Activated T-helper 2 cell treated with anti-CD3 and anti-CD28 coated beads, Interferon-gamma antibody, Interleukin-2, Interleukin-4, amounts not matched to agents 10 μg/mL and 5 μg/mL and 100 μg/mL, durations not matched to agents 14 hours and 24 hours and 36 hours (primary cell): Measurements from ENCODE around the gene BCAN. TPM values are rescaled to one million over a fixed set of nuclear protein-coding genes. Genes with fewer than 3 reads are reported as not detected.

Experiments
- DNase-seq: peaks from one replicate; pipeline ENCODE4 v3.0.0; 2021; ENCODE audit warnings: low spot score
- H3K27ac Mint-ChIP-seq: one replicate; pipeline ENCODE4 v1.8.0; 2021; ENCODE audit warnings: mixed read lengths
- H3K27me3 Mint-ChIP-seq: one replicate; pipeline ENCODE4 v1.8.0; 2021; ENCODE audit warnings: low read depth, mixed read lengths
- H3K36me3 Mint-ChIP-seq: one replicate; pipeline ENCODE4 v1.8.0; 2021; ENCODE audit warnings: low read depth, mixed read lengths
- H3K4me1 Mint-ChIP-seq: one replicate; pipeline ENCODE4 v1.8.0; 2021; ENCODE audit warnings: low read depth, mixed read lengths
- H3K4me3 Mint-ChIP-seq: one replicate; pipeline ENCODE4 v1.8.0; 2021; ENCODE audit warnings: low read depth, mild to moderate bottlenecking, moderate library complexity, mixed read lengths
- H3K9me3 Mint-ChIP-seq: one replicate; pipeline ENCODE4 v1.8.0; 2021; ENCODE audit warnings: mixed read lengths
- intact Hi-C: fragments of 100-400 bp; cut with micrococcal nuclease; formaldehyde crosslinking; loops from one replicate; pipeline ENCODE4 v1.15.1; 2023
- total RNA-seq: library from RNA; stranded (reverse); gene quantifications from 2 replicates; pipeline ENCODE4 v1.2.3, GENCODE V29; 2022

The BCAN gene
- total RNA-seq, 1 donor from 2014 or later = not detected

DNA sequence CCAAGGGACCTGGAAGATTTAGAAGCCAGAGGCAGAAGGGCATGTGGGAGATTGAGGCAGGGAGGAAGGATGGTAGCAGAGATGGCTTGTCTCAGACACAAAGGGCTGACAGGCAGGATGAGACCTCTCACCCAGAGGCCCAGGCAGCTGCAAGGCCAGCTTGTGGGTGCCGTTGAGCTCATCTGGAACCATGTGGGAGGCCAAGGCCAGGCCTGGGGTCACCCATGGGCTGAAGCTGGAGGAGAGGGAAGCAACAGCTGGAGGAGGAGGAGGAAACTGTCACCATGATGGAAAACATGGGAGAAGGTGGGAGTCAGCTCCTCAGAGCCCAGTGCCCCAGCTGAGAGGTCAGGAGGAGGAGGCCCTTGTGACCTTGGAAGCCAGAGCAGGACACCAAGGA is 57.1 kb downstream of the BCAN start:
- Mint-ChIP-seq H3K27ac (no peak overlapping the region), H3K4me3 (no peak overlapping the region), H3K27me3 (peaks cover 33% of the 10 kb centered on the region), H3K4me1 (no peaks in the 10 kb centered on the region), H3K9me3 (no peaks in the 10 kb centered on the region), H3K36me3 (no peaks in the 10 kb centered on the region)
- intact Hi-C loops = no loop called here
- DNase-seq = no peak

DNA sequence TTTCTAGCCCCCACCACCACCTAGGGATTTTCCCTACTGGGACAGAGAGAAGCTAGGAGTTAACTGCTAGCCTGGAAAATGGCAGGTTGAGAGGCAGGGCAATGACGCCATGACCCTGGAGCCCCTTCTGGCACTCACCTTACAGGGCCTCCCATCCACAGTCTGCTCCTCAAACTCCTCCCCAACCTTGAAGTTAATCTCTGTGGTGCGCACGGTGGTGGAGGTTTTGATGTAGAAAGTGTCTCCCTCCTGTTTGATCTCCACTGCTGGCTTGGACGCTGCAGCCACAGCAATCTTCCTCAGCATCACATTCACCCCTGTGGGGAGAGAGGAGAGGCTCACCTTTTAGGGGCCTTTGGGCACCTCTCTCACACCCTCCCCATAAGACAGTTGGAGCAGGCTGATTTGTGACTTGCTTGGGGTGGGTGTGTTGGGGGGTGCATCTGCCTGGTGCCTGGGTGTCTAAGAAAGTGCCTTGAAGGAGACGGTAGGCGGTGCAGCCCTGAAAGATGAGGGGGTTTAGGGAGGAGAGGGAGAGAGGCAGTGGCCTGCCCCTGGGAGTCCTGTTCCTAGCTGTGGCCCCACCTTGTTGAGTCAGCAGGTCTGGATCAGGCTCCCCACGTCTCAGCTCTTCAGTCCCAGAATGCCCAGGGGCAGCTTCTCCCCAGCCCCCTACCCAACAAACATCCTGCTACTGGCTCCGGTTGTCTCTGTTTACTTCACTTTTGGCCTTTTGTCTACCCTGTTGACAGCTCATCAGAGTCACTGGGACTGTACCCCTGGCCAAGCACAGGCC is 59.0 kb downstream of the BCAN start:
- intact Hi-C loops = no loop called here
- Mint-ChIP-seq H3K9me3 (no peaks in the 10 kb centered on the region), H3K27ac (no peak overlapping the region), H3K4me3 (no peak overlapping the region), H3K27me3 (peaks cover 44% of the 10 kb centered on the region), H3K36me3 (no peaks in the 10 kb centered on the region), H3K4me1 (peaks cover 10% of the 10 kb centered on the region)
- no peak for DNase-seq

DNA sequence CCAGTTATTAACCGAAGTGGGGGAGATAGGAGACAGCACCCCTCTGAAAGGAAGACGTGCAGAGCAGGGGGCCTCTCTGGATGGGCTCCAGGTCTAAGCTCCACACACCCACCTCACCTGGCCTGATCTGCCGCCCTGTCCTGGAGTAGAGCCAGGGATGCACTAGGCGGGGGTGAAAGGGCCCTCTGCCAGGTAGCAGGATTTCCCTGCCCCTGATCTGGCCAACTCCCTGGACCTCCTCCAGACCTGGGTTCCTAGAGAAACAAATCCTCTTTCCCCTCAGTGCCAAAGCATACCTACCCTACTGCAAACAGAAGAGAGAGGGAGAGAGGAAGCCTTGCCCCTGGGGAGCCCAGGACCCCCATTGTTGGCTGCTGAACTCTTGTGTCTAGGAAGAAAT is 61.4 kb downstream of the BCAN start:
- intact Hi-C loops = no loop called here
- no peaks in the 10 kb centered on the region for H3K9me3 Mint-ChIP-seq
- peaks cover 13% of the 10 kb centered on the region for H3K4me1 Mint-ChIP-seq
- no peak overlapping the region for H3K27ac Mint-ChIP-seq
- DNase-seq = no peak
- no peak overlapping the region for H3K4me3 Mint-ChIP-seq
- H3K27me3 Mint-ChIP-seq = peaks cover 54% of the 10 kb centered on the region
- no peaks in the 10 kb centered on the region for H3K36me3 Mint-ChIP-seq

DNA sequence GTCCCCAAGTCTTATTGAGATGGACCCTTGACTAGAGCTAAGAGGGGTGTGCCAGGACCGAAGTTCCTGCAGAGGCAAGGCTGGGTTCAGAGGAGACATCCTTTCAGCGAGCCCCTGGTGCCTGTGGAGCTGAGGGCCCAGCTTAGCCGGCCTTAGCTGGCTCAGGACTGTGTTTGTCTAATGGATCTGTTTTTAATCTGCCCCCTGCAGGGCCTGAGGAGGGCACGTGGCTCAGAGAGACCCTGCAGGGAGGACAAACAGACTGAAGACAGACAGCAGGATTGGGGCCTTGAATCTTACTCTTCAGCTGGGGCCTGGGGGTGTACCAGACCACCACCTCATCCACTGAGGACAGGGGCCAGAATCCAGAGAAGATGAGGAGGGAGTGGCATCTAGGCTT is 61.8 kb downstream of the BCAN start:
- peaks cover 57% of the 10 kb centered on the region for H3K27me3 Mint-ChIP-seq
- no peak overlapping the region for H3K27ac Mint-ChIP-seq
- H3K4me3 Mint-ChIP-seq = no peak overlapping the region
- H3K9me3 Mint-ChIP-seq = no peaks in the 10 kb centered on the region
- peaks cover 13% of the 10 kb centered on the region for H3K4me1 Mint-ChIP-seq
- intact Hi-C loops = no loop called here
- H3K36me3 Mint-ChIP-seq = no peaks in the 10 kb centered on the region
- no peak for DNase-seq

DNA sequence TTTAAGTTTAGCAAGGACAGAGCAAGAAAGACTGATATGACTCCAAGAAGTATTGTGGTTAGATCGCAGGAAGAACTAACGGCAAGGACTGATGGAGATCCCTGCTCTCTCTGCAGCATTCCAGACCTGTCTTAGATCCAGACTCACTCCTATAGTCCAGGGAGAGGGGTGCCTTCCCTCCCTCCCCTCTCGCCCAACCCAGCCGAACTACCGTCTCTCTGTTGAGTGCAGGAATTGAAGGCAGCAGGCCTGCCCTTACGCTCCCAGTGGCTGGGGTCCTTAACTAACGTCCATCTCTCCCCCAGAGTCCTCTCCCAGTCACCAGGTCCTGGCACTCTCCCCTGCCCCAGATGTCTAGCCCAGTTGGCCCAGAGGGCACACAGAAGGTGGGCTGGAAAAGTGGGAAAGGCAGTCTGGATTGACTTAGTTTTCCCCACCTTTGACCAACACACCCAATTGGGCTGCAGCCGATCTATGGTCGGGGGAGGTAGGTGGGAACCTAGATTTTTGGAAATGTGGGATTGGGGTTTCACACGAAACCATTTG is 62.3 kb downstream of the BCAN start:
- no peak overlapping the region for H3K27ac Mint-ChIP-seq
- H3K4me3 Mint-ChIP-seq = no peak overlapping the region
- no peaks in the 10 kb centered on the region for H3K9me3 Mint-ChIP-seq
- no peak for DNase-seq
- H3K4me1 Mint-ChIP-seq = peaks cover 13% of the 10 kb centered on the region
- intact Hi-C loops = no loop called here
- no peaks in the 10 kb centered on the region for H3K36me3 Mint-ChIP-seq
- peaks cover 54% of the 10 kb centered on the region for H3K27me3 Mint-ChIP-seq

DNA sequence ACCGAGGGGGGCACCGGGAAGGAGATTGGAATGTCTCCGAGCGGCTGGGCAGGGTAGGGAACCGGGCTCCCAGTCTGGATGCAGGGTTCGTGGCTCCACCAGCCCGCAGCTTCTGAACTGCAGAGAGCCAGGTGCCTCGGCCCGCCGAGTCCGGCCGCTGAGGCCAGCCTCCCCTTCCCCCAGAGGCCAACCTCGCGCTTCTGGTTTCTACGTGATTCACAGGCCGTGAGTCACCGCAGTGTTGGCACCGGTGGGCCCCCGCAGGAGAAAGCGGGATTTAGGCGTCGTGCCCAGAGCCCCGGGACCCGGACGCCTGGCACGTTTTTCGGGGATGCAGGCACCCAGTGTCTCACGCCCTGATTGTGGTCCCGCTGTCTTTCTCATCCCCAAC is 63.0 kb downstream of the BCAN start:
- Mint-ChIP-seq H3K4me3 (no peak overlapping the region), H3K27ac (no peak overlapping the region), H3K4me1 (peaks cover 13% of the 10 kb centered on the region), H3K27me3 (peaks cover 52% of the 10 kb centered on the region), H3K9me3 (no peaks in the 10 kb centered on the region), H3K36me3 (no peaks in the 10 kb centered on the region)
- intact Hi-C loops = loop anchor here (1.0 kb wide), 1 partner anchor 45 kb away; no protein-coding TSS in a partner anchor
- DNase-seq = no peak

DNA sequence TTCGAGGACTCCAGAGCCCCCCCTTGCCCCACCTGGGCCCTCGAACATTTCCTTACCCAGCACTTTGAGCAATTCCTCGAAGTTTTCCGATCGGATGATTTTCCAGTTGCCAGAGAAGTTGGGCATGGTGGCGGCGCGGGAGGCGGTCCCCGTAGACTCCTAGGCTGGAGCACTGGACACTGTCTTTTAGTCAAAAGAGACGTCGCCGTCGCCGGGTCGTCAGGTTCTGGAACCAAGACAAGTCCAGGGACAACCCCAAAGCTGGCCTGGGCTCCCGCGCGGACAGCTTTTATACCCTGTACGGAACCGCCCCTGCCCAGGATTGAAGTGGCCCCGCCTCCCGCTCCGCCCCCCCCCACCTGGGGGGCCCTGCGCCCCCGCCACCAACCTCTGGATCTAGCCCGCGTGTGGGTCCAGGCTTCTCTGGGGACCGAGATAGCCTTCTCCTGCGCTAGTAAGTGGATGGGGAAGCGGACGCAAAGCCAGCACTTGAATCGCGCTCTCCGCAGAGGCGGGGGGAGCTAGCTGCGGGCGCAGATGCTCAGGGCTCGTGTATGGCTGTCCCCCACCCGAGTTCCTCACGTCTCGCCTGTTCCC is 63.5 kb downstream of the BCAN start, which contains the start of gene CRABP2:
CRABP2 (minus strand) TSS at position 263 of the 597 bp plus-strand sequence; CDS start at position 126, 137 bp downstream.
- Mint-ChIP-seq H3K4me1 (peaks cover 13% of the 10 kb centered on the region), H3K36me3 (no peaks in the 10 kb centered on the region), H3K4me3 (peak within 1 kb of the TSS; percentile 76), H3K27ac (no peak within 1 kb of the TSS), H3K9me3 (no peaks in the 10 kb centered on the region), H3K27me3 (peaks cover 52% of the 10 kb centered on the region)
- intact Hi-C loops = loop anchor here (1.0 kb wide), 1 partner anchor 45 kb away; no protein-coding TSS in a partner anchor
- DNase-seq = no peak

DNA sequence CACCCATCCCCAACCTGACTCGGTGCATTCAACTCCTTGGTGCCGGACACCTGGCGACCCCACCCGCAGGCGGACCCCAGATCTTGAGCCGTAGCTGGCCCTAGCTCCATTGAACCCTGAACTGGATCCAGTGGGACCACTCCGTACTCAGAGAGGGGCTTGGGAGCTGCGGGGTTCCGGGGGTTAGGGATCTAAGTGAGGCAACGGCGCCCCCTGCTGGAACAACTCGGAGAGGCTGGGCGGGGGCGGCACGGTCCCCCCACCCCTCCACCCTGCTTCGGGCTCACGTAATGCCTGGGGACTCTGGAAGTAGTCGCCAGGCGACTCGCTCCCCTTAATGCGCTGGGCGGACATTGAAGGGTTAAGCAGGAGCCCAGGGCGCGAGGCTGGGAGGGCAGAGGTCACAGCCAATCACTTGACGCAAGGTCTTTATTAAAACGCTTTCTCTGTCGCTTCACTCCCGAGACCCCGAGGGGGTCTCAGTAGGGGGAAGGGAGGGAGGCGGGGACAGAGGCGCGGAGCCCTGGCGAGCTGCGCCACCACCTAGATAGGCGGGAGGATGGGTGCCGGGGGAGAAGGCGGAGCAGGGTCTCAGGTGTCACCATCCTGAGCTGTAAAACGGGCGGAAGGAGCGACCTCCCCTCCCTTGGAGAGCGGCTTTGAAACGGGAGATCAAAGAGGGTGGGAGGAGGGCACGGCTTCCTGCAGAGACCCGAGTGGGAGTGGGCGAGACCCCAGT is 64.2 kb downstream of the BCAN start:
- Mint-ChIP-seq H3K36me3 (no peaks in the 10 kb centered on the region), H3K27me3 (peaks cover 52% of the 10 kb centered on the region), H3K27ac (no peak overlapping the region), H3K4me1 (peaks cover 13% of the 10 kb centered on the region), H3K9me3 (no peaks in the 10 kb centered on the region), H3K4me3 (peak overlapping the region; percentile 76)
- intact Hi-C loops = loop anchor here (1.0 to 2.0 kb wide), 3 partner anchors 17 to 79 kb away; no protein-coding TSS in a partner anchor
- peak; percentile 50 for DNase-seq

DNA sequence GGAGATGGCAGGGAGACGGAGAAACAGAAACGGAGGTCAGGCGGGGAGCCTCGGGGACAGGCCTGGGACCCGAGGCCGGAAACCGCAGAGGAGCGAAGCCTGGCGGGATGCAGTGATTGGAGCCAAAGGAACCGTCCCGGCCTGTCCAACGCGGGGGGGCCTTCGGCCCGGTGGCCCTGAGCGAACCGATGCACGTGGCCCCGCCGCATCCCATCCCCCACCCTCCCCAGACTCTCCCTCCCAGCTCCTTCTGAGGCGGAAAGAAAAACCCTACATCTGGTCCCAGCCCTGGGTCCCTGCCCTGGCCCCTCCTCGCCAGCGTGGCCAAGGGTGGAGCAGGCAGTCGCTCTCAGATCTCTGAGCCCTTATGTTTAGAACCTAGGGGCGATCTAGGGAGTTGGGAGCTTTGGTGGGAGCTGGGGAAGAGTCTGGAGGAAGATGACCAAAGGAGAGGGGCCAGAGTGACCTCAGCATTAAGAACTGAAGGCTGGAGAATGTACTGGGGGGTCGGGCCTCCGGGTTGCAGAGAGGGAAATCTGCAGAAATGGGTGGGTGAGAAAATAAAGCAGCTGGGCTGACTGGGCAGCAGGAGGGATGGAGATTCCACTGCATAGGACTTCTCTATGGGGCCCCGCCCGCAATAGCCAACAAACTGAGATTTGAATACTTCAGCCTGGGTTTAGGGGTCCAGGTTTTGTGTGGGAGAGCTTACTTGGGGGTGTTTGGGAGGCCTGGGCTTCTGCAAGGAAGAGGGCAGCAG is 64.9 kb downstream of the BCAN start:
- no peak overlapping the region for H3K27ac Mint-ChIP-seq
- intact Hi-C loops = loop anchor here (1.0 to 2.0 kb wide), 3 partner anchors 18 to 80 kb away; no protein-coding TSS in a partner anchor

DNA sequence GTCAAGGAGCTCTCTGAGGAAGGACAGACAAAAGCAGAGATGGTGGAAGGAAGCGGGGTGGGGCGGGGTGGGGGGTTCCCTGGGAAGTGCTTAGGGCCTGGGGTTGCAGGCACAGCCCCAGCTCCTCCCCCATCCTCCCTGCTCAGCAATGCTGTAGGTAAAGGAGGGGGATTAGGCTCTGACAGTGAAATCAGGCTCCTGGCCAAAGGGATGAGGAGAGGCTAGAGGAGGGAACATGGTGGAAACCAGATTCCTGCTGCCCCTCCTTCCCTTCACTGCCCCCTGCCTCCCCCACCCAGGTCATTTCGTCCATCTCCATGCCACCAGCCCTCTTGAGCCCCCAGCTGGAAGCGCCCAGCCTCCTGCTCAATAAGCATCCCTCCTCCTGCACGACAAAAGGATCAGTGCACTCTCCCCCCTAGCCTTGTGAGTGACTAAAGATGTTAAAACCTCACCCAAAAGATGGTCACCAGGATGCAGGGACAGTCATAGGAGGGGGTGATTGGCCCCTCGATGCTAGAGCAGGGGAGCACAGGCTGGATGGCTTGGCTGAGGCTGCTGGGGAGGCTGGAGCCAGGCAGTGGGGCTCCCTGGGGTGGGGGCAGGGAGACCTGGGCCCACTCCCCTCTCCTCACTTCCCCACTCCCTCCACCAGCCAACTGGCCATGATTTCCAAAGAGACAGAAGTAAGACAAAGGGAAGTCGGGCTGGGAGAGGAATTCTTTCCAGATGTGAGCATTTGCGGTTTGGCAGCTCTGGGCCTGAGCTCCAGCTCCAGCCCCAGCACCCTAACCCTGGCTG is 65.7 kb downstream of the BCAN start:
- intact Hi-C loops = loop anchor here (1.0 to 2.0 kb wide), 2 partner anchors 19 to 81 kb away; no protein-coding TSS in a partner anchor
- H3K36me3 Mint-ChIP-seq = no peaks in the 10 kb centered on the region
- DNase-seq = no peak
- H3K9me3 Mint-ChIP-seq = no peaks in the 10 kb centered on the region
- no peak overlapping the region for H3K27ac Mint-ChIP-seq
- H3K27me3 Mint-ChIP-seq = peaks cover 49% of the 10 kb centered on the region
- H3K4me3 Mint-ChIP-seq = no peak overlapping the region
- peaks cover 13% of the 10 kb centered on the region for H3K4me1 Mint-ChIP-seq

More for the DNA sequence above, 64.9 kb downstream of the BCAN start:
- Mint-ChIP-seq H3K4me1 (peaks cover 13% of the 10 kb centered on the region), H3K27me3 (peaks cover 49% of the 10 kb centered on the region), H3K9me3 (no peaks in the 10 kb centered on the region), H3K4me3 (peak overlapping the region; percentile 76), H3K36me3 (no peaks in the 10 kb centered on the region)
- no peak for DNase-seq

DNA sequence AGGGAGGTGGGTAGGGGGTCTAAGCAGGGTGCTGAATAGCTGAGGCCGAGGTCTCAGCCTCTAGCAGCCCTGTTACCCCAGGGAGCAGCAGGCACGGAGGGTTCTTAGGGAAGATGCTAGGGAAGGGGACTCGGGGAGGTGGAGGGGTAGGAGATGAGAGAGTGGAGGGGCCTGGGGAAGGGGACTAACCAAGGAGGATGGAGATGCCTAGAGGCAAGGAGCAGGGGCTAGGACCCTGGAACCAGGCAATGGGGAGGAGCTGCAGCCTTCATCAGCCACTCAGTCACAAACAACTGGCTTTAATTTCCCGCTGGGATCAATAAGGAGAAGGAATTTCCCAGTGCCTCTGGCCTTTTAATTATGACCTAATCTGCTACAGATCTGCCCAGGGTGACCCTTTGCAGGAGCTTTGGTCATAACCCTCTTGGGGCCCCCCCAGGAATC is 66.3 kb downstream of the BCAN start:
- intact Hi-C loops = no loop called here
- H3K36me3 Mint-ChIP-seq = no peaks in the 10 kb centered on the region
- H3K4me1 Mint-ChIP-seq = peaks cover 13% of the 10 kb centered on the region
- no peaks in the 10 kb centered on the region for H3K9me3 Mint-ChIP-seq
- H3K27ac Mint-ChIP-seq = no peak overlapping the region
- peaks cover 45% of the 10 kb centered on the region for H3K27me3 Mint-ChIP-seq
- no peak for DNase-seq
- H3K4me3 Mint-ChIP-seq = no peak overlapping the region
